DOHH2 (cell line): ENCODE measurements around the gene SRP68.

Source experiments
- H3F3A ChIP-seq: fragments of 200-600 bp; sonication (generic), shearing (Covaris generic); 2 replicates; pipeline ENCODE4 v1.6.0; 2016; ENCODE audit warnings: antibody characterized with exemption, mild to moderate bottlenecking; ENCODE audit not compliant: control insufficient read depth, insufficient read depth
- H3K27ac ChIP-seq: fragments of 200-600 bp; sonication (generic); 2 replicates; pipeline ENCODE4 v1.5.1; 2014; ENCODE audit warnings: low read depth, mild to moderate bottlenecking, low read length, moderate library complexity
- H3K27me3 ChIP-seq: fragments of 200-600 bp; sonication (generic); 2 replicates; pipeline ENCODE4 v1.6.1; 2014; ENCODE audit warnings: mild to moderate bottlenecking, low read length, mixed read lengths; ENCODE audit not compliant: control insufficient read depth
- H3K36me3 ChIP-seq: fragments of 200-600 bp; sonication (generic); 2 replicates; pipeline ENCODE4 v1.6.1; 2014; ENCODE audit warnings: mild to moderate bottlenecking, low read length, moderate library complexity, mixed read lengths; ENCODE audit not compliant: control insufficient read depth
- H3K4me1 ChIP-seq: fragments of 200-600 bp; sonication (generic); 2 replicates; pipeline ENCODE4 v1.6.1; 2014; ENCODE audit warnings: mild to moderate bottlenecking, low read length, mixed read lengths; ENCODE audit not compliant: control insufficient read depth
- H3K4me2 ChIP-seq: fragments of 200-600 bp; sonication (generic); 2 replicates; pipeline ENCODE4 v1.6.0; 2014; ENCODE audit warnings: mild to moderate bottlenecking, low read length, moderate library complexity
- H3K4me3 ChIP-seq: fragments of 200-600 bp; sonication (generic); 2 replicates; pipeline ENCODE4 v1.5.1; 2014; ENCODE audit warnings: mild to moderate bottlenecking, low read length, mixed read lengths
- H3K79me2 ChIP-seq: fragments of 200-600 bp; sonication (generic); 2 replicates; pipeline ENCODE4 v1.6.1; 2014; ENCODE audit warnings: mild to moderate bottlenecking, low read length, mixed read lengths; ENCODE audit not compliant: control insufficient read depth
- H3K9me2 ChIP-seq: fragments of 200-600 bp; sonication (generic); replicated peaks from 2 replicates; pipeline ENCODE4 v1.6.1; 2014; ENCODE audit warnings: mild to moderate bottlenecking, low read length, mixed read lengths; ENCODE audit not compliant: control insufficient read depth
- H3K9me3 ChIP-seq: fragments of 200-600 bp; sonication (generic); 2 replicates; pipeline ENCODE4 v1.6.1; 2014; ENCODE audit warnings: antibody characterized with exemption, low read length, mixed read lengths; ENCODE audit not compliant: control insufficient read depth, insufficient read depth
- H4K20me1 ChIP-seq: fragments of 200-600 bp; sonication (generic); 2 replicates; pipeline ENCODE4 v1.6.0; 2014; ENCODE audit warnings: low read depth, mild to moderate bottlenecking, antibody characterized with exemption, low read length, moderate library complexity; ENCODE audit not compliant: control insufficient read depth, insufficient read depth
- CTCF ChIP-seq: fragments of 200-600 bp; sonication (generic); IDR thresholded peaks from one replicate; pipeline ENCODE4 v1.5.1; 2014; ENCODE audit warnings: antibody characterized with exemption, mild to moderate bottlenecking, low read depth, low read length; ENCODE audit not compliant: poor library complexity, severe bottlenecking
- EZH2phosphoT487 ChIP-seq: fragments of 200-600 bp; sonication (generic); IDR thresholded peaks from 2 replicates; pipeline ENCODE4 v1.6.1; 2017; ENCODE audit warnings: borderline replicate concordance, mild to moderate bottlenecking, antibody characterized with exemption, low read length, moderate library complexity, mixed read lengths

The SRP68 gene

GRCh38 chr17:76049239-76049638 is 23.1 kb downstream of the SRP68 start:
- Histone ChIP-seq H4K20me1 (no peaks in the 10 kb centered on the region), H3K9me2 (no peaks in the 10 kb centered on the region), H3K79me2 (peaks cover 4% of the 10 kb centered on the region; the same call in 1 of the 2 replicates), H3K27ac (no peak overlapping the region), H3K9me3 (no peaks in the 10 kb centered on the region), H3K36me3 (peaks cover 85% of the 10 kb centered on the region), H3K4me3 (no peak overlapping the region), H3K4me1 (peaks cover 7% of the 10 kb centered on the region; the same call in 1 of the 2 replicates), H3K27me3 (no peaks in the 10 kb centered on the region), H3K4me2 (no peak overlapping the region), H3F3A (no peaks in the 10 kb centered on the region)
- TF ChIP-seq EZH2phosphoT487 (no peak), CTCF (no peak)

GRCh38 chr17:76048711-76049110 is 23.6 kb downstream of the SRP68 start:
- Histone ChIP-seq H3K9me3 (no peaks in the 10 kb centered on the region), H3K27ac (no peak overlapping the region), H3F3A (no peaks in the 10 kb centered on the region), H3K79me2 (peaks cover 4% of the 10 kb centered on the region; the same call in 1 of the 2 replicates), H3K4me2 (no peak overlapping the region), H4K20me1 (no peaks in the 10 kb centered on the region), H3K9me2 (no peaks in the 10 kb centered on the region), H3K4me3 (no peak overlapping the region), H3K4me1 (peaks cover 7% of the 10 kb centered on the region; the same call in 1 of the 2 replicates), H3K36me3 (peaks cover 85% of the 10 kb centered on the region), H3K27me3 (no peaks in the 10 kb centered on the region)
- TF ChIP-seq EZH2phosphoT487 (no peak), CTCF (no peak)

- Histone ChIP-seq H3K27ac (no peak overlapping the region), H3K36me3 (peaks cover 85% of the 10 kb centered on the region), H3F3A (no peaks in the 10 kb centered on the region), H3K9me2 (no peaks in the 10 kb centered on the region), H3K4me3 (no peak overlapping the region), H4K20me1 (no peaks in the 10 kb centered on the region), H3K9me3 (no peaks in the 10 kb centered on the region), H3K79me2 (no peaks in the 10 kb centered on the region), H3K4me1 (peaks cover 7% of the 10 kb centered on the region; the same call in 1 of the 2 replicates), H3K27me3 (no peaks in the 10 kb centered on the region), H3K4me2 (no peak overlapping the region)
- TF ChIP-seq EZH2phosphoT487 (no peak), CTCF (no peak)
These were observed 24.2 kb downstream of the SRP68 start for GRCh38 chr17:76048025-76048605.
